HG03460 (cell line): ENCODE measurements around the gene CTNNA2.

Source experiments
- ATAC-seq: cut with Tn5 transposase; IDR thresholded peaks from one replicate; pipeline ENCODE4 v1.9.1; 2021; ENCODE audit not compliant: unreplicated experiment

Gene CTNNA2

GRCh38 chr2:79782576-79783452, 270.0 kb downstream of the CTNNA2 start:
- ATAC-seq: no peak

DNA sequence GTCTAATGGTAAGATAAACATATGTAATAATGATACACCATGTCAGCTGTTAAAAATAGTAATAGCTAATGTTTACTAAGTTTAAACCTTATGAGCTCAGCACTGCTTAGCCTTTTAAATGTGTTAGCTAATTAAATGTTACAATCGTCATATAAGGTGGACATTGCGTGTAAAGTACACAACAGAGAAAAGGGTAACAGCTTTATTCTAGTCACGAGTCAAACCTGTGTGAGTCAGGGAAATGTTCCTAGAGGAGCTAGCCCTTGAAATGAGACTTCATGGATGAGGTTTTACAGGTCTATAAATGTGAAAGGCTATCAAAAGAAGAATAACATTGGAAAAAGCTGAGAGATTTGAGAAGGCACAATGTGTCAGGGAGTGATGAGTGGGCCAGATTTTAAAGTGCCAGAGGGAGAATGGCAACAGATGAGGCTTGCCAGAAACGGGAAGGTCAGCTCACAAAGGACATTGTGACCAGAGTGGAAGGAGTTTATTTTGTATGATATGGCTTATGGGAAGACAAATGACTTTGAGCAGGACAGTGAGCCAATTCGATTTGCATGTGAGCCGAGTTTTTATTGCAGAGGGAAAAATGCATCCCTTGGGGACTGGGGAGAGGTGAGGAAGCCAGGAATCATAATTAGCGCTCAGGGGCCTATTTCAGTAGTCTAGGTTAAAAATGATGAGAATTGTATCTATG, 276.3 kb downstream of the CTNNA2 start:
- no peak for ATAC-seq

DNA sequence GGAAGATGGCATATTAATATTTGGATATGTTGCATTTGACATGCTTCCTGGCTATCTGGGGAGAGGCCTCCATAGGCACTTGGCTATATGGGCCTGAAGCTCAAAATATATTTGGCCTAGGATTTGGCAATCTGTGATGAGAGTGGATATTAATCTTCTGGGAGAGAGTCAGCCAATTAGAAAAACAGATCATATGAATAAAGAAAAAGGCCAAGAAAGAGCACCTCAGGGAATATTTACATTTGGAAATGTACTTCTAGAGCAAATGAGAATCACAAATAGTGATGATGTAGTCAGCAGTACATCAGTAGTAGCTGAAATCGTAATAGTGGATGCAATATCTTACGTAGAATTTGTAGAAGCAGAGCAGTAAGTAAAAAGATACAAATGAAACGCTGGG, 277.0 kb downstream of the CTNNA2 start:
- no peak for ATAC-seq

GRCh38 chr2:79792090-79792489, 279.2 kb downstream of the CTNNA2 start:
- no peak for ATAC-seq

- no peak for ATAC-seq
These were observed 280.2 kb downstream of the CTNNA2 start for GRCh38 chr2:79793006-79793405.

DNA sequence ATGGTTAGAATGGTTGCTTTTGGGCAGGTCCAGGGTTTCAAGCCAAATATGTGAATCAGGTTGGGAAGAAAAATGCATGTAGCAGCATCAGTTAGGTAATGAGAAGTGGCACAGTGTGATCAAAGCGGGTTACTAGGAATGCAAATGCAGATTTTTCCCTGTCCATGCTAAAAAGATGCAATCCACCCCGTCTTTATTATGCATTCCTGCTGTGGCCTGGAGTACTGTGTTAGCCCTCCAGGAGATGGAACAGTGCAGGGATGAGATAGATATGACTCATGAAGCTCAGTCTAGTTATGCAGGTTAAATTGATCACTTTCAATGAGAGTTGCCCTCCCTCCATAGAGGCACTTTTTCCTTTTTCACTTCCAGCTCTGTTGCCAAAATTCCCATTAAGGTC, 283.8 kb downstream of the CTNNA2 start:
- ATAC-seq: no peak

DNA sequence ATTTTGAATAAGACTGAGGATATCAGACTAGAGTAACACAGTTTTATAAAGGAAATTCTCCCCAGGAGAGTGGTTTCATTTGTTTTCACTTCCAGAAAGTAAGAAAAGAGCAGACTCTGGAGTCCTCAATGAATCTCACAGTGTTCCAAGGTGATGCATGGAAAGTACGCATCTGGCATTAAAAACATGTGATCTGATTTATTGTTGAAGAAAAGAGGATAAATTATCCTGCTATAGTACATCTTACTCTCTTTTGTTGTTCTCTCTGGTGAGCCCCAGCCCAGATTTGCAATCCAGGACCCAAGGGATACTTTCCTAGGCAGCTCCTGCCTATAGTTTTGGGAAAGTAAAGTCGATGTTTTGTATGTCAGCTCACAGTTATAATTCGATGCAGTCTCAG, 285.9 kb downstream of the CTNNA2 start:
- no peak for ATAC-seq

DNA sequence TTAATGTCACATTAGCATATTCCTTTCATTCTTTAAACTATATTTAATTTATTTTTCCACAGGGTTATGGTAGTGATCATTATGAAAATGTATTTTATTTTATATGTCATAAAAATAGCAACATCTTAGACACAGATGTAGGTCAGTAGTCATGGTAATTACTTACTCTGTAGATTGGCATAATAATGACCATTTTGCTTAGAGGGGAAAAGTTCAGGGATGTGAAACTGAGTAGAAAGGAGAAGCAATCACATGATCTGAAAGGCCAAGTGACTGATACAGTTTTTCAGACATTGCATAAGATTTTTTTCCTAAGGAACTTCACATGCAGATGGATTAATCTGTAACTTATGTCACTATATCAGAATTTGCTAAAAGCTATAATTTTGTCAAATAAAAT, 286.9 kb downstream of the CTNNA2 start:
- no peak for ATAC-seq

DNA sequence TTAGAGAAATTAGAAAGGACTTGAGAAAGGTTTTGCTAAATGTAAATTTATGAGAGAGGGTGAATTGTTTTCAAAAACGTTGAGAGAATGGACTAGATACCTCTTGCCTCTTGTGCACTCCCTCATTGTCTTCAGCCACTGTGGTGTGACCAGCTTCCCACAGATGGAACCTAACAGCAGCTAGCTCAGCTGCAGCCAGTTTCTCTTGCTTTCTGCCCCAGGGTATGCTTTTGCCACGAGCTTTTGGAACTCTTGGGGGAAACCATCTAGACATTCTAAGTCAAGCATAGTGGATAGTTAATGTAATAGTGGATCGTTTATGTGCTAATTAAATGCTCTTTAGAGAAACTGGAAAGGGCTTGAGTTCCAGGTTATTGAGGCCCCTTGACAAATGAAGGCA, 288.2 kb downstream of the CTNNA2 start:
- no peak for ATAC-seq

GRCh38 chr2:79817288-79817687, 304.4 kb downstream of the CTNNA2 start:
- no peak for ATAC-seq

DNA sequence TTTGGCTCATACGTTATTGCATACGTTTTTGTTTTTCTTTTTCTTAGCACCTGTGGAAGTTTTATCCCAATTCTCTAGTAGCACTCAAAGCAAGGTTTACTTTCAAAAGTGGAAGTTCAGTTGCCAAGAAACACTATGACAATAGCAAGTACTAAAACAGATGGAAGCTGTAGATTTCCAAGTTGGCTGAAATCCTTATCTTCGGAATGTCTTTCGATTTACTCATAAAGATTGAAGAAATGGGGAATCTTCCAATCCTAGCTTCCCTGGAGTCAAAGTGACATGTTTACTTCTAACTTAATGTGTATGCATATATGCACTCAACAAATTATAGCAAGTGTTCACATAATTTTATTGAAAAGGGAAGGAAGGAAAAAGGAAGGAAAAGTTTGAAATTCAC, 307.4 kb downstream of the CTNNA2 start:
- ATAC-seq: no peak

DNA sequence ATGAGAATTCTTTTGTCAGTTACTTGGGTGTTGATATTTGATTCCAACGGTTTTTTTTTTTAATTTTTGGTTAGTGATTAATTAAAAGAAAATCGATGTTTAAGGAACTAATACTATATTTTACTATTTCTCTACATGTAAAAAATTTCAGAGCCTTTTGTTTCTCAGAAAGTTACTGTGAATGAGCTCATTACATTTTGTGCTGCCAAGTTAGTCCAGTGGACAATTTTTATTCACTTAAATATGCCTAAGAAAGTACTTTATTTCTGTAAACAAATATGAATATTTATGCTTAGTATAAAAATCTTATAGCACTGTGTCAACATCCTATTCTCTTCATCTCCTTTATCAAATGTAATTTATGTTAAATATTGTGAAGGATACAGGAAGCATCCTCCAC, 309.3 kb downstream of the CTNNA2 start:
- ATAC-seq: no peak

- ATAC-seq: no peak
These were observed 311.4 kb downstream of the CTNNA2 start for GRCh38 chr2:79824086-79824786.

GRCh38 chr2:79827881-79828280, 315.0 kb downstream of the CTNNA2 start:
- ATAC-seq: no peak

- ATAC-seq: no peak
These were observed 317.6 kb downstream of the CTNNA2 start for GRCh38 chr2:79830501-79830900.

- ATAC-seq: no peak
These were observed 319.1 kb downstream of the CTNNA2 start for GRCh38 chr2:79831961-79832360.

GRCh38 chr2:79832511-79833234, 319.8 kb downstream of the CTNNA2 start:
- ATAC-seq: no peak

GRCh38 chr2:79833235-79833878, 320.5 kb downstream of the CTNNA2 start:
- no peak for ATAC-seq

- ATAC-seq: no peak
These were observed 323.1 kb downstream of the CTNNA2 start for GRCh38 chr2:79835911-79836310.

- no peak for ATAC-seq
These were observed 331.2 kb downstream of the CTNNA2 start for GRCh38 chr2:79844011-79844410.

DNA sequence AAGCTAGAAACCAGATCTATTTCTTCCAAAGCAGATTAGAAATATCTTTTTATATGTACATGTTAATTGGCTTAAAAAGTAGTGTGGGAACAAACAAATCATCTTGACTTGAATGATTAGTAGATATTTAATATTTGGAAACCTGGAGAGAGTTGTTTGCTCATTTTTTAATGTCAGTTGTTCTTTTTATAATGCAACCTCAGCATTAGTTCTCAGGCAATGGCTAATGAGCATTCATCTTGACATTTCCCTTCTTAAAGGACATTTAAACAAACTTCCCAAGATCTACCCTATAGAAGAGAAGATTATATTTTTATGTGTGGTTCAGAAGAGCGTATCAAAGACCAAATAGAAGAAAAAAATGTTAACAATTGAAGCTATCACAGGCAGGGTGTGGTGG, 334.0 kb downstream of the CTNNA2 start:
- no peak for ATAC-seq
